GM13976 (cell line): Measurements from ENCODE around the gene KRTCAP2.
"Not testable (repeated sequence)": the region's sequence is repeated elsewhere in the genome, so short reads cannot be mapped to it uniquely, and the experiment has no call there.

Experiments
- DNase-seq: peaks from one replicate; pipeline ENCODE4 v3.0.0; 2012; ENCODE audit warnings: low spot score
- in situ Hi-C: fragments of 300-500 bp; cut with MboI; formaldehyde crosslinking; loops from one replicate; pipeline ENCODE4 v1.12.0; 2022; ENCODE audit warnings: low sequenced_read_pairs, mixed read lengths, inconsistent platforms; ENCODE audit not compliant: unreplicated experiment
- TF ChIP-seq, protein P1 (sequence below): IDR thresholded peaks from 2 replicates; pipeline ENCODE4 v1.5.1; 2012; ENCODE audit warnings: borderline replicate concordance, mild to moderate bottlenecking; ENCODE audit not compliant: insufficient read depth; ENCODE audit errors: extremely low read depth, missing control alignments, control extremely low read depth

KRTCAP2 gene

DNA sequence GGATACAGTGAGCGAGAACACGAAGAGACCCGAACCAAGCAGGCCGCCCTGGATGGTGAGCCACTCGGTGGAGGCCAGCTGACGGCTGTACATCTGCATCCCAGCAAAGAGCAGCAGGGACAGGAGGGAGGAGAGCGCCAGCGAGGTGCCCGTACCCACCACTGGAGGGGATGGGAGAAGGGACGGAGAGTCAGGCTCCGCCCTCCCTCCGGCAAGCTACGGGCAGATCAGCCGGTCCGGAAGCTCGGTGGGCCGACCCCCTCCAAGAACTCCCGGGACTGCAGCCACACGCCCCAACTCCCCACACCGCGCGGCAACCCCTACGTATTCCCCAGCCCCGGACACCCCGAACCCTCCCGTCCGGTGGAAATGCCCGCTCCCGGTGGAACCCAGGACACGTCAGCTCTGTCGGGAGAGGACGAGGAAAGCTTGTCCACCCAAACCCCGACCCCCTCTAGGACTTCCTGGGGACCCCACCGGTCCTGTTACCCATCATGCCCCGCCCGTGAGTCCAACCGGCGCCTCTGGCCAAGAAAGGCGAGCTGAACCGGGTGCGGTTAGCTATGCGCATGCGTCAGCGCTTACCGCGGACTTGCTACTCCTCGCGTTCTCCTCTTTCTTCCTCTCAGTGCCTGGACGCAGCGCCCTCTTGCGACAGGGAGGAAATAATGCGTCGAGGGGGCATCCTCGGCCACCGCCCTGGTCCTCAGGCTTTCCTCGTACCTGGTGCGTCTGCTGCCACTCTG lies at the start of gene KRTCAP2:
TSS of gene KRTCAP2 (minus strand) at position 573 of the 746 bp plus-strand sequence. CDS start at position 493, 80 bp downstream.
- TF ChIP-seq, protein P1, sequence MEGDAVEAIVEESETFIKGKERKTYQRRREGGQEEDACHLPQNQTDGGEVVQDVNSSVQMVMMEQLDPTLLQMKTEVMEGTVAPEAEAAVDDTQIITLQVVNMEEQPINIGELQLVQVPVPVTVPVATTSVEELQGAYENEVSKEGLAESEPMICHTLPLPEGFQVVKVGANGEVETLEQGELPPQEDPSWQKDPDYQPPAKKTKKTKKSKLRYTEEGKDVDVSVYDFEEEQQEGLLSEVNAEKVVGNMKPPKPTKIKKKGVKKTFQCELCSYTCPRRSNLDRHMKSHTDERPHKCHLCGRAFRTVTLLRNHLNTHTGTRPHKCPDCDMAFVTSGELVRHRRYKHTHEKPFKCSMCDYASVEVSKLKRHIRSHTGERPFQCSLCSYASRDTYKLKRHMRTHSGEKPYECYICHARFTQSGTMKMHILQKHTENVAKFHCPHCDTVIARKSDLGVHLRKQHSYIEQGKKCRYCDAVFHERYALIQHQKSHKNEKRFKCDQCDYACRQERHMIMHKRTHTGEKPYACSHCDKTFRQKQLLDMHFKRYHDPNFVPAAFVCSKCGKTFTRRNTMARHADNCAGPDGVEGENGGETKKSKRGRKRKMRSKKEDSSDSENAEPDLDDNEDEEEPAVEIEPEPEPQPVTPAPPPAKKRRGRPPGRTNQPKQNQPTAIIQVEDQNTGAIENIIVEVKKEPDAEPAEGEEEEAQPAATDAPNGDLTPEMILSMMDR: peak; percentile 97
- DNase-seq: peak; percentile 98
- in situ Hi-C loops: no loop called here

DNA sequence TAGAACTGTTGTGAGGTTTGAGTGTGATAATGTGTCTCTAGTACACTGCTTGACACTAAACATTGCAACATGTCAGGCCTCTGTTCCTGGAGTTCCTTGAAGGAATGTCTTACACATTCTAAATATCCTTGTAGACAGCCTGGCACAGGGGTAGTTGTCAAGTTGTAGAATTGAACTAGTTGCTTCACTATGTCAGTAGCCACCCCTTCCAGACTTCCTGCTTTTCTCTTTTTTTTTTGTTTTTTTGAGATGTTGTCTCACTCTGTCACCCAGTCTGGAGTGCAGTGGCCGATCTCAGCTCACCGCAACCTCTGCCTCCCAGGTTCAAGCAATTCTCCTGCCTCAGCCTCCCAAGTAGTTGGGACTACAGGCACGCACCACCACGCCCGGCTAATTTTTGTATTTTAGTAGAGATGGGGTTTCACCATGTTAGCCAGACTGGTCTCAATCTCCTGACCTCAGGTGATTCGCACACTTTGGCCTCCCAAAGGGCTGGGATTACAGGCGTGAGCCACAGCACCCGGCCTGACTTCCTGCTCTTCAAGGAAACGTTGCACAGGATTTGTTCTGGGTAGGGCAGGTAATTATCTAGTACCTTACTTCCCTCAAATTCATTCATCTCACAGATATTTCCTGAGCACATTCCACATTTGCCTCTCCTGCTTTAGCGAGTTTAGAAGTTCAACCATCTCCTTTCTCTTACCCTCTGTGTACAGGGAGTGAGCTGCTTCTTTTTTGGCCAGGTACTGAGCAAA lies 47.3 kb upstream of the KRTCAP2 start:
- in situ Hi-C loops, DNase-seq: not testable (repeated sequence)

DNA sequence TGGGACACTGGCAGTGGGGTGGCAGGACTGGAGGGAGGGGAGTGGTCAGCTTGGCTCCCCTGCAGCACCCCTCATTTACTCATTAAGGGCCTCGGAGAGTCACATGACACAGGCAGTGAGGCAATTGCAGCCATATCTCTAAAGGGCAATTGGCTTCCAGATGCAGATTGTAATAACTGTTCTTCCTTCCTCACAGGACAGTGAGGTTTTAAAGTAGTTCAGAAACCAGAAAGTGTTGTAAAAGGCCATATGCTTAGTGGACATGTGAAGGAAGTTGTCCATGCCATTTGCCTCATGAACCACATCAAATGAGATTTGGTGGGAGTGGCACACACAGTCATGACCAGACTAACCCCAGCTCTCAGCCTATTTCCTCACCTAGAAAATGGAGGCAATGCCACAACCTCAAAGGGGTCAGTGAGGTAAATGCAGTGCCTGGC lies 46.5 kb upstream of the KRTCAP2 start:
- in situ Hi-C loops: no loop called here
- TF ChIP-seq, protein P1: no peak
- no peak for DNase-seq

DNA sequence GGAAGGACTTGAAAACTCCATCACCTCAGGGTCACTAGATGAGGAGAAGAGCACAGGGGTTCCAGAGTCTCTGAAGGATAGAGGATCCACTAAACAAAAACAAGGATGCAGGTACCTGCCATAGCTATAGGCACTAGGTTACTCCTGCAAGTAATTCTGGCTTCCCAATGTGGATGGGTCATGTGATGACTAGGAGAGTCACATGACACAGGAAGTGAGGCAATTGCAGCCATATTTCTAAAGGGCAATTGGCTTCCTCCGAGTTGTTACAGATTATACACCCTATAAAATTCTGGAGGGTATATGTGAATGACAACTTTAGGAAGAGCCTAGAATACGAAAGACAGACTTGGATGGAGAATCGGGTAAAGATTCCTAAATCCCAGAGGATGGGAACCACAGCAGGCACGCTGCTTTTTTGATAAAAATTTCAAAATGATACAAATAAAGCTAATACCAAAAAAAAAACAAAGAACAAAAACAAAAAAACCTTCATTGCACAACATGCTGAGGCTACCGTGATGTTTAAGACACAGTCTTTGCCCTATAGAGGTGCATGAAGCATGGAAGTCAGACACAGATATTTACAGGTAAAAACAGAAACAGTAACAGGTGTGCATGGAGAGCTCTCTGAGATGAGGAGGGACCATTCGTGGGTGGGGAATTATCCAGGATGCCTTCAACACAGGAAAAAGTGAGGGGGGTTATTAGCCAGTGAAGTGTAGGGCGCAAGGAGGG lies 45.9 kb upstream of the KRTCAP2 start:
- in situ Hi-C loops: no loop called here
- TF ChIP-seq, protein P1: no peak
- no peak for DNase-seq

DNA sequence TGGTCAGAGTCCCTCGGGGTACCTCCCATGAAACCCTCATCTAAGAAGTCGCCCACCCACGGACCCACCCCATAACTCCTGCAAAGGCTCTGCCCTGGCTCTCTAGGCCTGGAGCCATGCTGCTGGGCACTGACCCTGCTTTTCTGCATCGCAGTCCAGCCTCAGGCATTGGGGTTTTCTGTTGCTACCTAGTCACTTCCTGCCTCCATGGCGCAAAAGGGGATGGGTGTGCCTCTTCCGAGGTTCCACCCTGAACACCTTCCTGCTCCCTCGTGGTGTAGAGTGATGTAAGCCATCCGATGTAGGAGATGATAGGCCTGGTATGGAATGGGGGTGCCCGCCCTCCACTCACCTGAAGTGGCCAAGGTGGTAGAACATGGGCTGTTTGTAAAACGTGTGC lies 41.6 kb upstream of the KRTCAP2 start:
- DNase-seq, in situ Hi-C loops: not testable (repeated sequence)

DNA sequence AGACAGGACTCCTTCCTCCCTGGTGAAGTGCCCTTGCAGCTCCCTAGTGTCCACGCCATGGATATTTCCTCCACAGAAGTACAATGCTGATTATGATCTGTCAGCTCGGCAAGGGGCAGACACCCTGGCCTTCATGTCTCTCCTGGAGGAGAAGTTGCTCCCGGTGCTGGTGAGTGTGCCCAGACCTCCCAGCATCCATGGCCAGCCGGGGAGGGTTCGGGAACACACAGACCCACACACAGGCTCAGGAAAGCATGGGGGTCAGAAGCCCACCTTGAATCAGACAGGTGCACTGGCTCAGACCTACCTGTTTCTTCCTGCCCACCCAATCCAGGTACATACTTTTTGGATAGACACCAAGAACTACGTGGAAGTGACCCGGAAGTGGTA lies 38.9 kb upstream of the KRTCAP2 start:
- DNase-seq, in situ Hi-C loops: not testable (repeated sequence)

DNA sequence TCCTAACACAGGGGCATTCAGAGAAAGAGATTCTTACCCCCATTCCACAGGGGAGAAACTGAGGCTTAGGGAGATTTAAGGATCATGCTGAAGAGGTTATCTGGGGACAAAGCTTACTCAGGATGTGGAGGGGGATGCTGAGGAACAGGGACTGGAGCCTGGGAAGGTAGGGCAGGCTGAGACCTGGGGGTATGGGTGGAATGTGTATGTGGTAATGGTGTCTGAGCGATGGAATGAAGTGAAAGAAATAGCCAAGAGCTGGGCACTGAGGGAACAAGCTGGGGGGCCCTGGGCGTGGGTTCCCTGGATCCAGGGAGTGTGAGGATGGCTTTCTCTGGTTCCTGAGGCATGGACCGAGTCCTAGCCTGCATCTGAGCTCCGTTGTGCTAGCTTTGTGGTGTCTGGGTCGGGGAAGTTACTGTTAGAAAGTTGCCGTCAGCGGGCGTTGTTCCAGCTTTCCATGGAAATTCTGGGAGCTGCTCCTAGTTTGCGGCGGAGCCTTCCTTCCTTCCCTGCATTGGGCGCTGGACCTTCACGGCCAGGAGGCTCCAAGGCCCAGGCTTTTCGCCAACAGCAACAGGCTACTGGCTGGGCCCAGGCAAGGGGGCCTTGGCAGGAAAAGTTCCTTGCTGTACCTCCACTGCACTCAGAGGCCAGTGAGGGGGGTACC lies 38.4 kb upstream of the KRTCAP2 start:
- DNase-seq, in situ Hi-C loops: not testable (repeated sequence)

DNA sequence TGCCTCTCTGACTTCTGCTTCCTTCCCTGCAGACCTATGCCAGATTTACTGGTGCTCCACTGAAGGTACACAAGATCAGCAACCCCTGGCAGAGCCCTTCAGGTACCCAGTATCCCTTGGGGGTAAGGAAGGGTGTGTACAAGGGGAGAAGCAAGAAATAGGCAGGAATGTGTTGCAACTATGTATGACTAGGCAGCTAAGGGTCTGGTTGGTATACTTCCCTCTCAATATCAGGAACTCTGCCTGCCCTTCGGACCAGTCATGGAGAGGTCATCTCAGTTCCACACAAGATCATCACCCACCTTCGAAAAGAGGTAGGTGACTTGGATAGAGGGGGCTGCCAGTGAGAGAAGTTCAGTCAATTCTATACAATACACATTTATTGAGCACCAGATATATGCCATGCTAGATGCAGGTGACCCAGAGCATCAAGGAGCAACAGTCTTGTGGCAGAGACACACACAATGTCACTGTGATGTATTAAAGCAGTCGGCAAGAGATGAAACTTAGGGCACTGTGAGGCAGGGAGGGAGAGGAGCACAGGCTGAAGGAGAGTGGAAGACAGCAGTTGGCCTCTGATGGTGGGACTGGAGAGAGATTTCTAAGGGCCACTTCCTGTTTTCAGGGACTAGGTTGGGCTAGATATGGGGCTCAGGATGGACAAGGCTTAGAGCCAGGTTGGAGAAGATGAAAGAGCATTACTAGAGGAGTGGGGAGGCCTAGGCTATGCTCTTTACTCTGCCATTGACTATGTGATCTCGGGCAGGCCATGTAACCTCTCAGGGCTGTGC lies 37.4 kb upstream of the KRTCAP2 start:
- in situ Hi-C loops: no loop called here
- TF ChIP-seq, protein P1: no peak
- no peak for DNase-seq
